Mesothelial cell of epicardium (in vitro differentiated cells): ENCODE results near the gene SH3D19. TPM values are rescaled to one million over a fixed set of nuclear protein-coding genes. Genes with fewer than 3 reads are reported as not detected.
"Not testable (repeated sequence)": the region's sequence is repeated elsewhere in the genome, so short reads cannot be mapped to it uniquely, and the experiment has no call there.

ENCODE experiments used
- DNase-seq, 2 experiments: peaks; one replicate each; pipeline ENCODE4 v3.0.0; 2021; ENCODE audit warnings: low spot score in 2 of 2; ENCODE audit not compliant: unreplicated experiment in 2 of 2
- H3K27ac Mint-ChIP-seq: 2 replicates; pipeline ENCODE4 v1.8.0; 2021; ENCODE audit warnings: mixed read lengths
- H3K27me3 Mint-ChIP-seq: 2 replicates; pipeline ENCODE4 v1.8.0; 2021; ENCODE audit warnings: low read depth, mixed read lengths
- H3K36me3 Mint-ChIP-seq: 2 replicates; pipeline ENCODE4 v1.8.0; 2021; ENCODE audit warnings: mixed read lengths
- H3K4me1 Mint-ChIP-seq: 2 replicates; pipeline ENCODE4 v1.8.0; 2021; ENCODE audit warnings: mixed read lengths
- H3K4me3 Mint-ChIP-seq: 2 replicates; pipeline ENCODE4 v1.8.0; 2021; ENCODE audit warnings: mild to moderate bottlenecking, moderate library complexity, mixed read lengths
- H3K9me3 Mint-ChIP-seq: 2 replicates; pipeline ENCODE4 v1.8.0; 2021; ENCODE audit warnings: mixed read lengths
- CTCF ChIP-seq: fragments of 200-600 bp; sonication (generic); IDR thresholded peaks from one replicate; pipeline ENCODE4 v1.5.0; 2021; ENCODE audit warnings: antibody characterized with exemption; ENCODE audit not compliant: unreplicated experiment
- total RNA-seq: library from RNA; stranded (reverse); gene quantifications from 3 replicates; pipeline ENCODE4 v1.2.1, GENCODE V29; 2021

Gene SH3D19
- total RNA-seq, 1 donor from 2014 or later = 39.3 TPM

- no peak for TF ChIP-seq CTCF
- Mint-ChIP-seq H3K27me3 (no peaks in the 10 kb centered on the region), H3K27ac (no peak overlapping the region), H3K36me3 (peaks cover 13% of the 10 kb centered on the region), H3K4me3 (no peak overlapping the region), H3K4me1 (peaks cover 6% of the 10 kb centered on the region), H3K9me3 (no peaks in the 10 kb centered on the region)
- no peak for DNase-seq
Measured at GRCh38 chr4:151259752-151260151, 65.7 kb downstream of the SH3D19 start.

- Mint-ChIP-seq H3K27ac (no peak overlapping the region), H3K4me1 (no peaks in the 10 kb centered on the region)
- no peak for TF ChIP-seq CTCF
Measured at GRCh38 chr4:151257704-151258103, 67.7 kb downstream of the SH3D19 start.

DNA sequence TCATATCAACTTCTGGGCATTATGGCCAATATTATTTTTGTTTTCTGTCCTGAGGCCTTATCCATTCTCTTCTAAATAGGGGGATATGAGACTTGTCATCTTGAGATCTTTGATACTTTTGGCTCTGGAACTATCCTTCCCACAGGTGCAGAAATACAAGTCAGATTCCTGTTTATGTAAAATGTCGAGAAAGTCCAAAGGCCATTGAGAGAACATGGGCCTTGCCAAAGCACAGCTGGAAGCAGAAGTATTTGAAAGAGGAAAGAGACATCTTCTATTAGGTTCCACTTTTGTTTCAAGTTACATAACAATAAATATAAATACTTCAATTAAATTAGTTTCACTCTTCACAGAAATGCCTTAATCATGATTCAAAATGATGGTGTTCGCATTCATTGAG, 69.3 kb downstream of the SH3D19 start:
- Mint-ChIP-seq H3K27ac (no peak overlapping the region), H3K4me3 (no peak overlapping the region), H3K27me3 (no peaks in the 10 kb centered on the region), H3K4me1 (no peaks in the 10 kb centered on the region), H3K9me3 (no peaks in the 10 kb centered on the region), H3K36me3 (peaks cover 9% of the 10 kb centered on the region)
- no peak for TF ChIP-seq CTCF
- no peak for DNase-seq

More at GRCh38 chr4:151257704-151258103, 67.7 kb downstream of the SH3D19 start:
- Mint-ChIP-seq H3K36me3 (peaks cover 9% of the 10 kb centered on the region), H3K27me3 (no peaks in the 10 kb centered on the region), H3K9me3 (no peaks in the 10 kb centered on the region), H3K4me3 (no peak overlapping the region)
- no peak for DNase-seq

DNA sequence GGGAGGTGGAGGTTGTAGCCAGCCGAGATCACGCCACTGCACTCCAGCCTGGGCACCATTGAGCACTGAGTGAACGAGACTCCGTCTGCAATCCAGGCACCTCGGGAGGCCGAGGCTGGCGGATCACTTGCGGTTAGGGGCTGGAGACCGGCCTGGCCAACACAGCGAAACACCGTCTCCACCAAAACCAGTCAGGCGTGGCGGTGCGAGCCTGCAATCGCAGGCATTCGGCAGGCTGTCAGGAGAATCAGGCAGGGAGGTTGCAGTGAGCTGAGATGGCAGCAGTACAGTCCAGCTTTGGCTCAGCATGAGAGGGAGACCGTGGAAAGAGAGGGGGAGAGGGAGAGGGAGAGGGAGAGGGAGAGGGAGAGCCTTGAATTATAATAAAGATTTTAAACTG, 69.7 kb downstream of the SH3D19 start:
- H3K4me3 Mint-ChIP-seq, H3K4me1 Mint-ChIP-seq, H3K27me3 Mint-ChIP-seq, H3K9me3 Mint-ChIP-seq, H3K36me3 Mint-ChIP-seq, H3K27ac Mint-ChIP-seq, DNase-seq: not testable (repeated sequence)

- DNase-seq, H3K9me3 Mint-ChIP-seq, H3K36me3 Mint-ChIP-seq, H3K4me1 Mint-ChIP-seq, H3K27me3 Mint-ChIP-seq, H3K27ac Mint-ChIP-seq, H3K4me3 Mint-ChIP-seq: not testable (repeated sequence)
Measured at GRCh38 chr4:151255226-151255625, 70.2 kb downstream of the SH3D19 start.

DNA sequence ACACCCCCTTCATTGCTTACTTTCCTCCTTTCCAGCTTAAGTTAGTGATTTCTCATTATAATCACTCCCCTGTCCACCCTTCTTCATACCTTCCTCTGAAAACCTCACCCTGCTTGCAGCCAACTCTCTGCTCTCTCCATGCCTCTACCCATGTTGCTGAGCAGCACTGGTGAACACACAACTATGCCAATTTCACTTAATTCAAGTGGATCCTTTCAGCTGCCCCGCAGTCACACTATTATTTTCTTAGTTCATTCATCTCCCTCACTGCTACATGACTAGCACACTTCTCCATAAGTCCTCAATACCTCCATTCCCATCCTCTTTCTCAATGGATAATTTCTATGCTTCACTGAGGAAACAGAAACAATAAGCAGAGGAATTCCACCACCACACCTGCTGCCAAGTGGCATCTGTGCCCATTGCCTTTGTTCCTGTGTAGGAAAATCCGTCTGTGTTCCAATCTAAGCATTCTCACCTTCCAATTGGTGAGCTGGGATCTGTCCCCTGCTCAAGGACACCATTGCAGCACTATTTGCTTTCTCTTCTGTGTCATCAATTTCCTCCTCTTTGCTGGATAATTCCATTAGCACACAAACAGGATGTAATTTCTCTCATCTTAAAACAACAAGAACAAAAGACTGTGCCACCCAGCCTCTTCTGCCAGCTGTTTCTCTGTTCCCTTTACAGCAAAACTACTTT, 73.7 kb downstream of the SH3D19 start:
- Mint-ChIP-seq H3K36me3 (peaks cover 4% of the 10 kb centered on the region), H3K27ac (no peak overlapping the region), H3K4me3 (no peak overlapping the region), H3K9me3 (no peaks in the 10 kb centered on the region), H3K27me3 (no peaks in the 10 kb centered on the region), H3K4me1 (no peaks in the 10 kb centered on the region)
- no peak for TF ChIP-seq CTCF
- DNase-seq = no peak

DNA sequence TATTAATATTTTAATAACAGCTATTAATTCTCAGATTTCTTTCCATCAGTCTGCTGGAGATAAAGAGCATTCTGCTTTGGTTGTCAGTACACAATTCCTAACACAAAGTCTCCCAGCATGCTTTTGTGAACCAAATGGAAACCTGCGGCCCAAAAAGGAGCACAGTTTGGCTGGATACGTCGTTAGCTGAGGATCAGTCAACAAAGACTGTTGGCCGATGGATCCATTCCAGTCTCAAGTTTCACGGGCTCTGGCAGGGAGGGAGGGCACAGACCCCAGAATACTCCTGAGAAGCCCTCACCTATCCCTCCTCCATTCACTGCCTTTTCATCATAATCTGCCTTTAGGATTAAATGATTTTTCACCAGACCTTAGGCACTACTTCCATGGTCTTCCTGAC, 74.7 kb downstream of the SH3D19 start:
- no peak overlapping the region for H3K27ac Mint-ChIP-seq
- H3K4me1 Mint-ChIP-seq = no peaks in the 10 kb centered on the region
- no peaks in the 10 kb centered on the region for H3K27me3 Mint-ChIP-seq
- peaks cover under 1% of the 10 kb centered on the region for H3K36me3 Mint-ChIP-seq
- no peaks in the 10 kb centered on the region for H3K9me3 Mint-ChIP-seq
- TF ChIP-seq CTCF = no peak
- DNase-seq = no peak
- no peak overlapping the region for H3K4me3 Mint-ChIP-seq
